K562 (cell line): ENCODE measurements around the gene PBX4. TPM values are rescaled to one million over a fixed set of nuclear protein-coding genes. Genes with fewer than 3 reads are reported as not detected.

ENCODE experiments used
- ADNP ChIP-seq: fragments of 200-800 bp; sonication (Bioruptor generic); IDR thresholded peaks from 2 replicates; pipeline ENCODE4 v1.6.1; 2016; ENCODE audit warnings: missing genetic modification characterization, missing compliant biosample characterization
- ARHGAP35 ChIP-seq: fragments of 450-650 bp; IDR thresholded peaks from 2 replicates; pipeline ENCODE4 v1.6.1; 2018; ENCODE audit not compliant: partially characterized antibody
- CCAR2 ChIP-seq: fragments of 200-400 bp; formaldehyde crosslinking; IDR thresholded peaks from 2 replicates; pipeline ENCODE4 v1.6.1; 2017; ENCODE audit warnings: mild to moderate bottlenecking, low read depth, low read length
- CHD7 ChIP-seq: fragments of 200-600 bp; sonication (generic); IDR thresholded peaks from one replicate; pipeline ENCODE4 v1.6.1; 2012; ENCODE audit warnings: mild to moderate bottlenecking, low read depth, low read length, inconsistent platforms
- CREB3L1 ChIP-seq: fragments of 450-650 bp; IDR thresholded peaks from 2 replicates; pipeline ENCODE4 v1.6.1; 2014; ENCODE audit warnings: low read depth, mild to moderate bottlenecking, moderate library complexity, borderline replicate concordance
- FOXP1 ChIP-seq: sonication (generic); formaldehyde crosslinking; IDR thresholded peaks from 2 replicates; pipeline ENCODE4 v1.8.0; 2022; ENCODE audit warnings: mild to moderate bottlenecking, missing genetic modification reagents
- GABPB1 ChIP-seq: sonication (generic); formaldehyde crosslinking; IDR thresholded peaks from 2 replicates; pipeline ENCODE4 v1.8.0; 2022; ENCODE audit warnings: mild to moderate bottlenecking, missing genetic modification reagents
- HES1 ChIP-seq: fragments of 450-650 bp; IDR thresholded peaks from 2 replicates; pipeline ENCODE4 v1.6.1; 2016; ENCODE audit warnings: low read depth, mild to moderate bottlenecking, moderate library complexity
- NRF1 ChIP-seq, 2 experiments: fragments of 450-650 bp; IDR thresholded peaks in 1 of 2; conservative IDR thresholded peaks in 1 of 2; 2 replicates each; pipeline ENCODE4 v1.6.1; 2014; ENCODE audit warnings: mild to moderate bottlenecking in 2 of 2
- PHF20 ChIP-seq: fragments of 450-650 bp; IDR thresholded peaks from 2 replicates; pipeline ENCODE4 v1.6.1; 2018; ENCODE audit not compliant: partially characterized antibody
- RUNX1 ChIP-seq: sonication (generic); IDR thresholded peaks from 2 replicates; pipeline ENCODE4 v1.6.1; 2016; ENCODE audit warnings: antibody characterized with exemption, low read depth
- SMARCA4 ChIP-seq: fragments of 450-650 bp; IDR thresholded peaks from 2 replicates; pipeline ENCODE4 v1.6.1; 2016
- SMC3 ChIP-seq: conservative IDR thresholded peaks from 2 replicates; pipeline ENCODE4 v1.6.1; 2011; ENCODE audit warnings: low read depth, low read length, improper control_type of control experiment; ENCODE audit not compliant: insufficient read depth
- ZNF134 ChIP-seq: fragments of 250-450 bp; sonication (Bioruptor Pico); conservative IDR thresholded peaks from 2 replicates; pipeline ENCODE4 v1.4.0; 2020
- ZNF316 ChIP-seq: fragments of 450-650 bp; IDR thresholded peaks from 2 replicates; pipeline ENCODE4 v1.6.1; 2016
- ZNF77 ChIP-seq: fragments of 250-450 bp; sonication (Bioruptor Pico); IDR thresholded peaks from 2 replicates; pipeline ENCODE4 v1.5.0; 2020
- polyA plus RNA-seq, 8 experiments: library from polyadenylated mRNA; depleted of rRNA in 4 of 8; stranded (reverse) in 5 of 8; unstranded in 3 of 8; fragments of >200 nt; fragmentation: Nextera tagmentation in 2 of 8; fragmentation: Illumina TruSeq in 1 of 8; extraction: Ambion mirVana in 2 of 8; extraction: Trizol in 1 of 8; gene quantifications; 2 replicates each; pipeline versions ENCODE4 v1.2.1 to v1.2.3, GENCODE V29; 2011 to 2014; ENCODE audit warnings: inconsistent platforms in 1 of 8, missing spikeins in 1 of 8
- total RNA-seq, 7 experiments: library from RNA; depleted of rRNA in 6 of 7; stranded (reverse); fragments of >200 nt in 6 of 7; fragmentation: Illumina TruSeq in 2 of 7; extraction: Trizol in 2 of 7; gene quantifications; 2 replicates each; pipeline versions ENCODE4 v1.2.1 to v1.2.3, GENCODE V29; 2011 to 2021; ENCODE audit warnings: low replicate concordance in 1 of 7

PBX4 gene
- total and polyA plus RNA-seq, 9 of the 15 experiments (the other 6 are each of a cell fraction or from before 2014, with no cell fraction given), result 0.11 to 3.8 (median 1.6) TPM; not detected in 1

- TF ChIP-seq CHD7 (no peak), ARHGAP35 (no peak), SMARCA4 (no peak), FOXP1 (CRISPR knock-in tag) (no peak; the same call in 1 of the 2 replicates), GABPB1 (CRISPR knock-in tag) (peak; percentile 82; the same call in 1 of the 2 replicates), RUNX1 (no peak), NRF1 (conservative IDR thresholded peaks at IDR 0.05 in 1 of 2, IDR thresholded peaks at IDR 0.05 in 1 of 2) (peak; percentile 86 to 89), SMC3 (no peak), CREB3L1 (peak; percentile 70), ZNF316 (no peak), HES1 (no peak), ZNF77 (no peak), ADNP (no peak), CCAR2 (no peak), ZNF134 (peak; percentile 61; the same call in 1 of the 2 replicates), PHF20 (peak; percentile 88)
These were observed 45.0 kb upstream of the PBX4 start, which contains the start of gene ATP13A1 (continued) for GRCh38 chr19:19663256-19664120.
